Measurements from ENCODE around the gene RAMP1.

RAMP1 gene

GRCh38 chr2:237823544-237823943 is 35.9 kb upstream of the RAMP1 start:
- H3K27ac ChIP-seq (ENCODE audit: low read depth, low read length, poor library complexity, severe bottlenecking), result no peak overlapping the region
- no peak overlapping the region for H2AFZ ChIP-seq (ENCODE audit: low read length)
- H4K20me1 ChIP-seq (ENCODE audit: insufficient read depth, low read length), result no peaks in the 10 kb centered on the region
- no peak overlapping the region for H3K4me3 ChIP-seq (ENCODE audit: low read depth, low read length, poor library complexity, severe bottlenecking)
- no peaks in the 10 kb centered on the region for H3K27me3 ChIP-seq (ENCODE audit: insufficient read depth, low read length)
- no peaks in the 10 kb centered on the region for H3K36me3 ChIP-seq (ENCODE audit: insufficient read depth, low read length)
- H3K79me2 ChIP-seq (ENCODE audit: insufficient read depth, low read length), result no peaks in the 10 kb centered on the region
- H3K4me2 ChIP-seq (ENCODE audit: low read length), result no peak overlapping the region
- no peaks in the 10 kb centered on the region for H3K9me3 ChIP-seq (ENCODE audit: low read length)
- H3K4me1 ChIP-seq (ENCODE audit: insufficient read depth, low read length, severe bottlenecking), result no peaks in the 10 kb centered on the region
- H3K9me2 ChIP-seq (ENCODE audit: low read depth, low read length), result no peaks in the 10 kb centered on the region
- TF ChIP-seq, protein P1, sequence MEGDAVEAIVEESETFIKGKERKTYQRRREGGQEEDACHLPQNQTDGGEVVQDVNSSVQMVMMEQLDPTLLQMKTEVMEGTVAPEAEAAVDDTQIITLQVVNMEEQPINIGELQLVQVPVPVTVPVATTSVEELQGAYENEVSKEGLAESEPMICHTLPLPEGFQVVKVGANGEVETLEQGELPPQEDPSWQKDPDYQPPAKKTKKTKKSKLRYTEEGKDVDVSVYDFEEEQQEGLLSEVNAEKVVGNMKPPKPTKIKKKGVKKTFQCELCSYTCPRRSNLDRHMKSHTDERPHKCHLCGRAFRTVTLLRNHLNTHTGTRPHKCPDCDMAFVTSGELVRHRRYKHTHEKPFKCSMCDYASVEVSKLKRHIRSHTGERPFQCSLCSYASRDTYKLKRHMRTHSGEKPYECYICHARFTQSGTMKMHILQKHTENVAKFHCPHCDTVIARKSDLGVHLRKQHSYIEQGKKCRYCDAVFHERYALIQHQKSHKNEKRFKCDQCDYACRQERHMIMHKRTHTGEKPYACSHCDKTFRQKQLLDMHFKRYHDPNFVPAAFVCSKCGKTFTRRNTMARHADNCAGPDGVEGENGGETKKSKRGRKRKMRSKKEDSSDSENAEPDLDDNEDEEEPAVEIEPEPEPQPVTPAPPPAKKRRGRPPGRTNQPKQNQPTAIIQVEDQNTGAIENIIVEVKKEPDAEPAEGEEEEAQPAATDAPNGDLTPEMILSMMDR (IDR thresholded peaks at IDR 0.05; ENCODE audit: low read length), result no peak
- no peak for TF ChIP-seq EZH2 (IDR thresholded peaks at IDR 0.05; ENCODE audit: borderline replicate concordance, low read length)
- no peaks in the 10 kb centered on the region for H3F3A ChIP-seq (ENCODE audit: insufficient read depth, low read length)
- no peak overlapping the region for H3K9ac ChIP-seq (ENCODE audit: low read length)

GRCh38 chr2:237824085-237824484 is 35.3 kb upstream of the RAMP1 start:
- H3K27me3 ChIP-seq (ENCODE audit: insufficient read depth, low read length), result no peaks in the 10 kb centered on the region
- H3F3A ChIP-seq (ENCODE audit: insufficient read depth, low read length), result no peaks in the 10 kb centered on the region
- H3K4me1 ChIP-seq (ENCODE audit: insufficient read depth, low read length, severe bottlenecking), result no peaks in the 10 kb centered on the region
- no peaks in the 10 kb centered on the region for H4K20me1 ChIP-seq (ENCODE audit: insufficient read depth, low read length)
- H3K27ac ChIP-seq (ENCODE audit: low read depth, low read length, poor library complexity, severe bottlenecking), result no peak overlapping the region
- no peak overlapping the region for H2AFZ ChIP-seq (ENCODE audit: low read length)
- no peak overlapping the region for H3K9ac ChIP-seq (ENCODE audit: low read length)
- no peaks in the 10 kb centered on the region for H3K9me2 ChIP-seq (ENCODE audit: low read depth, low read length)
- no peaks in the 10 kb centered on the region for H3K9me3 ChIP-seq (ENCODE audit: low read length)
- no peaks in the 10 kb centered on the region for H3K36me3 ChIP-seq (ENCODE audit: insufficient read depth, low read length)
- H3K4me2 ChIP-seq (ENCODE audit: low read length), result no peak overlapping the region
- TF ChIP-seq, protein P1 (IDR thresholded peaks at IDR 0.05; ENCODE audit: low read length), result no peak
- TF ChIP-seq EZH2 (IDR thresholded peaks at IDR 0.05; ENCODE audit: borderline replicate concordance, low read length), result no peak
- no peak overlapping the region for H3K4me3 ChIP-seq (ENCODE audit: low read depth, low read length, poor library complexity, severe bottlenecking)
- H3K79me2 ChIP-seq (ENCODE audit: insufficient read depth, low read length), result no peaks in the 10 kb centered on the region

DNA sequence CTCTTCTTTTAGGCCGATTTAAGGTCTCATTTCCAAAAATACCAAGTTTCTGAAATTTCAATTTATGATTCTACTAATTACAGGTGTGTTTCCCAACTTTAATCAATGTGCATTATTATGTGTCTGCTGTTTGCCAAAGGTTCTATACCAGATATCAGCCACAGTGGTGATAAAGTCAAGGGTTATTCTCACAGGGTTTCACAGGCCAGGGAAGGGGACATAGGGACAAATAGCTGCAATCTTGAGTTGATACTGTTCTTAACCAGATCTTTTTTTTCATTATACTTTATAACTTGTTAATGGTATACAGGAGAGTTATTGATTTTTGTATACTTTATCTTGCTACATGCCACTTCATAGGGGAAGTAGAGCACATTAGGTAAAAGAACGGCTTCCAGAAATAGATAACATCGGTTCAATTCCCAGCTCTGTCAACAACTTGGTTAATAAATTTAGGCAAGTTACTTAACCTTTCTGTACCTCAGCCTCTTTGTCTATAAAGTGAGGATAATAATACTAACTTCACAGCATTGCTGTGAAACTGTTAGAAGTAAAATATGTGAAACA is 31.9 kb upstream of the RAMP1 start:
- no peak for TF ChIP-seq EZH2 (IDR thresholded peaks at IDR 0.05; ENCODE audit: borderline replicate concordance, low read length)
- TF ChIP-seq, protein P1 (IDR thresholded peaks at IDR 0.05; ENCODE audit: low read length), result no peak

More for the DNA sequence above, 31.9 kb upstream of the RAMP1 start:
- no peak overlapping the region for H3K4me2 ChIP-seq (ENCODE audit: low read length)
- no peaks in the 10 kb centered on the region; the same call in 1 of the 2 replicates for H3K27me3 ChIP-seq (ENCODE audit: insufficient read depth, low read length)
- no peaks in the 10 kb centered on the region for H3K36me3 ChIP-seq (ENCODE audit: insufficient read depth, low read length)
- H3K9ac ChIP-seq (ENCODE audit: low read length), result no peak overlapping the region
- no peak overlapping the region for H3K4me3 ChIP-seq (ENCODE audit: low read depth, low read length, poor library complexity, severe bottlenecking)
- no peak overlapping the region for H2AFZ ChIP-seq (ENCODE audit: low read length)
- no peaks in the 10 kb centered on the region for H3K9me3 ChIP-seq (ENCODE audit: low read length)
- H3K4me1 ChIP-seq (ENCODE audit: insufficient read depth, low read length, severe bottlenecking), result no peaks in the 10 kb centered on the region
- no peaks in the 10 kb centered on the region for H3K79me2 ChIP-seq (ENCODE audit: insufficient read depth, low read length)
- no peaks in the 10 kb centered on the region for H3K9me2 ChIP-seq (ENCODE audit: low read depth, low read length)
- no peak overlapping the region for H3K27ac ChIP-seq (ENCODE audit: low read depth, low read length, poor library complexity, severe bottlenecking)
- H4K20me1 ChIP-seq (ENCODE audit: insufficient read depth, low read length), result no peaks in the 10 kb centered on the region
- no peaks in the 10 kb centered on the region for H3F3A ChIP-seq (ENCODE audit: insufficient read depth, low read length)

All from OCI-LY1 (cell line).